Tibial nerve (tissue), 4 donors: ENCODE data around the gene POLR1C.

Experiments used
- CTCF ChIP-seq, 5 experiments: fragments of 200-600 bp in 3 of 5; fragments of 450-650 bp in 2 of 5; sonication (generic) in 3 of 5; IDR thresholded peaks; one replicate each; pipeline ENCODE4 v1.5.1; 2016 to 2019; ENCODE audit warnings: antibody characterized with exemption in 5 of 5, mild to moderate bottlenecking in 3 of 5, moderate library complexity in 2 of 5
- EP300 ChIP-seq, 2 donors: sonication (generic); formaldehyde crosslinking; IDR thresholded peaks; one replicate each; pipeline ENCODE4 v1.6.1; 2017; ENCODE audit warnings: antibody characterized with exemption in 2 of 2, mild to moderate bottlenecking in 1 of 2
- POLR2A ChIP-seq, 2 donors: fragments of 450-650 bp; IDR thresholded peaks; one replicate each; pipeline ENCODE4 v1.6.1; 2017; ENCODE audit warnings: antibody characterized with exemption in 2 of 2, mild to moderate bottlenecking in 2 of 2, moderate library complexity in 2 of 2

GRCh38 chr6:43478008-43478372 is 38.9 kb upstream of the POLR1C start:
- TF ChIP-seq CTCF (IDR thresholded peaks at IDR 0.05) (no peak), EP300 (IDR thresholded peaks at IDR 0.05) (no peak), POLR2A (IDR thresholded peaks at IDR 0.05) (no peak)
